Activated CD4-positive, alpha-beta T cell treated with anti-CD3 and anti-CD28 coated beads for 48 hours (primary cell): ENCODE measurements around the gene DENND10.
A peak's percentile ranks its signal among the peaks of the same experiment; 100 is the strongest.
"Not testable (repeated sequence)": the region's sequence is repeated elsewhere in the genome, so short reads cannot be mapped to it uniquely, and the experiment has no call there.

Experiments used
- DNase-seq: peaks from one replicate; pipeline ENCODE4 v3.0.0-alpha.2; 2020

The DENND10 gene

DNA sequence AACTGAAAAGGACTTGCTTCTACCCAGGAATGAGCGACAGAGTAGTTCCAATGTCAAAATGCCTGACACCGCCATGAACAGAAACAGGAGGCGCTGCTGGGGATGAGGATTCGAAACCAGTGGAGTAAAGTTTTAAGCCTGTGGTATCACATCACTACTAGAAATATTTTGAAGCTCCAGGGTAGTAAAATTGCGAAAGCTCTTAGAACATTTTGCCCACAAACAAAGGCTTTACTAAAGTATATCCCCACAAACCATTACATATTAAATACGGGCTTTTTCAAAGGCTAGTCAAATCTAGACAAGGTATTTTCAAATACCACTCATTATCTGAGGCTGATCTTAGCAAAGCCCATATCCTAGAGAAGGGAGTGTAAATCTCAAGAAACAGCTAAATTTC lies 72.3 kb downstream of the DENND10 start:
- no peak for DNase-seq

DNA sequence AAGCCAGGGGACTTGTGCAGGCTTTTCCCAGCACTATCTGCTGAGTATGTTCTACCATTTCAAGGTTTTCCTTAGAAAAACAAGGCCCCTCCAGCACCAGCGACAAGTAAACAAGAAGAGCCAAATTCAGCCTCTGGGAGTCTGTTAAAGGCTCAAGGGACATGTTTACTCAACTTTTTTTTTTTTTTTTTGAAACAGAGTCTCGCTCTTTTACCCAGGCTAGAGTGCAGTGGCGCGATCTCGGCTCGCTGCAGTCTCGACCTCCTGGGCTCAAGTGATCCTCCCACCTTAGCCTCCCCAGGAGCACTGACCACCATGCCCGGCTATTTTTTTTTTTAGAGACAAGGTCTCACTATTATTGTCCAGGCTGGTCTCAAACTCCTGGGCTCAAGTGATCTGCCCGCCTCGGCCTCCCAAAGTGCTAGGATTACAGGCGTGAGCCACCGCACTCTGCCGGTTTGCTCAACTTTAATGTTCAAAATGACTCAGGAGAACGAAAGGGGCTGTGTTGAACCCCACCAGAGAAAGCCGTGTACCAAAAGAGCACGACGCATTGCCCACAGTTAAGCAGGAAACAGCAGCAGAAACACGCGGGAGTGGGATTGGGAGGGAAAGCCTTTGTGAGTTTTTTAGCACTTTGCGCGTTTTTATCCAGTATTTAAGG lies 73.9 kb downstream of the DENND10 start:
- peak; percentile 58 for DNase-seq

DNA sequence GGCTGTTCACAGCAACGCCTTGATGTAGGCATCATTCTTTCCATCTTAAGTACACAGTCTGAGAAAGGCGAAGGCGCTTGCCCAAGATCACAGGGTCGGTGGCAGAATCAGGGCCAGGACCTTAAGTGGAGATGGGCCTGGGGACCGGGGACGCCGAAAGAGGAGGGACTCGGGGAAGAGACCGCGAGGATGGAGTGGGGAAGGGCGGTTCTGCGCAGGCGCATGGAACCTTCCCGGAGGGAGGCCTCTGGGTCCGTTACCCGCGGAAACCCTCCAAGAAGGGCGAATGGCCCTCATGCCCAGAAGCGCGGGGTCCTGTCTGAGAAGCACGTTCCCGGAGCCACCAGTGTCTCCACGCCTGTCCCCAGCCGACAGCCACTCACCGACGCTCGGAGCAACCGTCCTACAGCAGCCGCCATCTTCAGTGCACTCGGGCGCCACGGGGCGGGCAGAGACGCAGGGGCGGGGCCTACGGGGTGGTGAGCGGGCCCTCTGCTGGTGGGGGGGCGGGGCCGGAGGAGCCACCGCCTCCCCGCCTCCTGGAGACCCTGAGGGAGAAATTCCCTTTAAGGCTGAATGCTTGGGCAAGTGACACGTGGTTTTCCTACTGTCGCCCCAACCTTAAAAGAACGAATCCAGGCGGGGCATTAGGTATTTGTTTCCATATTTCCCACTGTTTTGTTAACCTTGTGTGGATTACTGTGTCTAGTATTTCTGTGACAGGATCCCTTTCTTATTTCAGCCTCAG lies 74.6 kb downstream of the DENND10 start, which contains the start of gene PRDX3:
PRDX3 (minus strand) TSS at position 441 of the 748 bp plus-strand sequence; CDS start at position 419, 22 bp downstream.
- DNase-seq = peak; percentile 97

DNA sequence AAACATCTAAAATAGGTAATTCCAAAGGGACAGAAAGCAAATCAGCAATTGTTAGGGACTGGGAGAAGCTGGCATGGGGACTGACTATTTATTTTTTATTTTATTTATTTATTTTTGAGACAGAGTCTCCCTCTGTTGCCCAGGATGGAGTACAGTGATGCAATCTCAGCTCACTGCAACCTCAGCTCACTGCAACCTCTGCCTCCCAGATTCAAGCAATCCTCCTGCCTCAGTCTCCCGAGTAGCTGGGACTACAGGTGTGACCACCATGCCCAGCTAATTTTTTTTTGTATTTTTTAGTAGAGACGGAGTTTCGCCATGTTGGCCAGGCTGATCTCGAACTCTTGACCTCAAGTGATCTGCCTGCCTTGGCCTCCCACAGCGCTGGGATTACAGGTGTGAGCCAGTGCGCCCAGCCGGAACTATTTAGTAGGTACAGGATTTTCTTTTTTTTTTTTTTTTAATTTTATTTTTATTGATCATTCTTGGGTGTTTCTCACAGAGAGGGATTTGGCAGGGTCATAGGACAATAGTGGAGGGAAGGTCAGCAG lies 77.0 kb downstream of the DENND10 start:
- not testable (repeated sequence) for DNase-seq

DNA sequence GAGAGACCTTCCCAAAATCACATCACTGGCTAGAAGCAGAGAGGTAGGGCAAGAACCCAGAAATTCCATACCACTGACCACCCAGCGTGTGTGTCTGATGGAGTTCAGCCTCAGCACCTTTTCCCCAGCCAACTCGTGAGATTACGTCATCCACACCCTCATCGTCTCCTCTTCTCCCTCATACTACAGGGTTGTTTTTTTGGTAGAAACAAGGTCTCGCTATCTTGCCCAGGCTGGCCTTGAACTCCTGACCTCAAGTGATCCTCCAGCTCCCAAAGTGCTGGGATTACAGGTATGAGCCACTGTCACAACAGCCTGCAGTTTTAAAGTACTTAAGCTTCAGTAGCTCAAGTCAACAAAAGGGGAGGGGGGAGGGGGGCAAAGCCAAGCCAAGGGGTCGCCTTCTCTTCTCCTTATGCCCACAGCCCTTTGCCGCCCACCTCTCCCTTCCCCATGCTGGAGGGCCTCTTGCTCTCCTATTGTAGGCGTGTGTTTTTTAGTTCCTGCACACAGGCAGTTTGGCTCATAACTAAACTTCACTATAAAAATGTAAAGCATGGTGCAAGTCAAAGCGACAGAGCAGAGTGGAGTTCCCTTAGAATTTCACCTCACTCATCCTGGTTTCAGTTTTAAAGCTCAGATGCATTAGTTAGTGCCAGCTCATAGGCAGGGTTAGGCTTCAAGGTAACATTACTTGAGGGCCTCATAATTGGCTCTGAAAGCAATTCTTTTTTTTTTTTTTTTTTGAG lies 79.9 kb downstream of the DENND10 start:
- no peak for DNase-seq
